Astrocyte of the cerebellum (primary cell): ENCODE results near the gene LNPEP.
"Not testable (repeated sequence)": the region's sequence is repeated elsewhere in the genome, so short reads cannot be mapped to it uniquely, and the experiment has no call there.

Experiments
- DNase-seq: peaks from one replicate; pipeline ENCODE4 v3.0.0-alpha.2; 2011; ENCODE audit warnings: low read depth
- H3K4me3 ChIP-seq: 2 replicates; pipeline ENCODE4 v1.5.1; 2011; ENCODE audit warnings: mild to moderate bottlenecking, low read depth, low read length, moderate library complexity
- CTCF ChIP-seq: IDR thresholded peaks from 2 replicates; pipeline ENCODE4 v1.5.1; 2012; ENCODE audit warnings: low read length, low read depth, moderate library complexity, mild to moderate bottlenecking; ENCODE audit errors: missing control alignments
- in situ Hi-C: cut with HindIII; loops from 2 replicates; pipeline ENCODE4 v1.10.0; 2017; ENCODE audit warnings: low sequenced_read_pairs

The LNPEP gene

GRCh38 chr5:96926276-96926675 is 9.6 kb upstream of the LNPEP start:
- in situ Hi-C loops: no loop called here
- H3K4me3 ChIP-seq: no peak overlapping the region
- TF ChIP-seq CTCF: no peak
- DNase-seq: no peak

GRCh38 chr5:96927008-96927407 is 8.9 kb upstream of the LNPEP start:
- in situ Hi-C loops: no loop called here
- no peak for TF ChIP-seq CTCF
- DNase-seq: no peak
- no peak overlapping the region for H3K4me3 ChIP-seq

- no peak for DNase-seq
- no peak overlapping the region for H3K4me3 ChIP-seq
- no peak for TF ChIP-seq CTCF
- in situ Hi-C loops: no loop called here
These were observed 6.8 kb upstream of the LNPEP start for GRCh38 chr5:96928931-96929708.

GRCh38 chr5:96930058-96930457 is 5.8 kb upstream of the LNPEP start:
- no peak overlapping the region for H3K4me3 ChIP-seq
- TF ChIP-seq CTCF: no peak
- DNase-seq: no peak
- in situ Hi-C loops: no loop called here

- no peak for TF ChIP-seq CTCF
- H3K4me3 ChIP-seq: no peak overlapping the region
- DNase-seq: no peak
- in situ Hi-C loops: no loop called here
These were observed 5.3 kb upstream of the LNPEP start for GRCh38 chr5:96930589-96930988.

- H3K4me3 ChIP-seq, DNase-seq, in situ Hi-C loops: not testable (repeated sequence)
These were observed 4.8 kb upstream of the LNPEP start for GRCh38 chr5:96931037-96931436.

- in situ Hi-C loops: no loop called here
- no peak overlapping the region for H3K4me3 ChIP-seq
- no peak for DNase-seq
- no peak for TF ChIP-seq CTCF
These were observed 4.3 kb upstream of the LNPEP start for GRCh38 chr5:96931605-96932004.
